HG02623 (cell line): ENCODE results near the gene ATP8A1.

Experiments used
- ATAC-seq: cut with Tn5 transposase; IDR thresholded peaks from one replicate; pipeline ENCODE4 v1.9.1; 2021; ENCODE audit warnings: moderate library complexity; ENCODE audit not compliant: unreplicated experiment

ATP8A1 gene

DNA sequence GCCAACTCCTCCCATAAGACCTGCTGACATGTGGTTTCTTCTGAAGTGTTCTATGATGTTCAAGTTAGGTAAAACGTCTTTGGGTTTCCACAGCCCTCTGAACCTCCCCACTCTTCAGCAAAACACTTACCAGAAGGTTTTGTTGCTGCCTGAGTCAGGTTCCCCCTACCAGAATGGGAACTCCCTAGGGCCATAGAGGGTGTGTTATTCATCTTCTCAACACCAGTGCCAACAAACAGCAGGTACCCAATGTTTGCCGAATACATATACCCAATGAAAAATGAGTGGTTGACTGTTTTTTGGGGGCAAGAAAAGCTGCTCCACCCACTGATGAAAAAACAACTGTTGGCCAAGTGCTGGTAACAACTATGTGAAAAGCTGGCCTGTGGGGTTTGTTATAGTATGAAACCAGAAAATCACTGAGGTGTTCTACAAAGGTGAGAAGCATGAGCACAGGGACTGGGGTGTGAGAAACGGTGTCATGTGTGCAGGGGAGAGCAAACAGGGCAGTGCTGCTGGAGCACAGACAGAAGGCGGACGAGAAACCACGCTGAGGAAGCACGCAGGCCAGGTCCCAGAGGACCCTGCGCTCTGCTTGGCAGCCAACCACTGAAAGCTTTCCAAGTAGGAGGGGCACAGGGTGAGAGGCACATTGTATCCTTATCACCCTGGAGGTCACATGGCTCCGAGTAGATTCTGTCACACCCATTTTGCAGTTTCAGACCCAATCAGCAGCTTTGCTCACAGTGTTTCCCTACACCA is 28.8 kb downstream of the ATP8A1 start:
- peak; percentile 90 for ATAC-seq

DNA sequence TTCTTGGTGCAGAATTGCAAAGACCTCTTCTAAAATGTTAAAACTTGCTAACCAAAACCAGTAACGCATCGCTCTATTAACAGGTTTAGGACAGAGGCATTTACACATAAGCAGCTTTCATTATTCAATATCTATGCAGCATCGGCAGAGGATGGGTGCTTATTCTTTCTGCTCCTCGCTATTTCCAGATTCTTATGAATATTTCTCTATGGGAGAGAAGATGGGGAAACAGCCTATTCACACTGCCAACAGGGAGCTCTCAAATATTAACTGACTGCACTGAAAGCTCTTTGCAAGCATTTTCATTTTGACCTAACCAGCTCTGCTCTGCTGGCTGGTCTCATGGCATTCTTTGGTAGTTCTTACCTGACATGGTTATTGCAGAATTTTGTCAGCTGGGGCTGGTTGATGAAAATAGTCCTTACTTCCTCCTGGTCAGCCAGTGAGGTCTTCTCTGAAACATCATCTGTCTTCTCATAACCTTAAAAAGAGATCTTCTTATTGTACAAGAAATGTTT is 30.2 kb downstream of the ATP8A1 start:
- no peak for ATAC-seq

DNA sequence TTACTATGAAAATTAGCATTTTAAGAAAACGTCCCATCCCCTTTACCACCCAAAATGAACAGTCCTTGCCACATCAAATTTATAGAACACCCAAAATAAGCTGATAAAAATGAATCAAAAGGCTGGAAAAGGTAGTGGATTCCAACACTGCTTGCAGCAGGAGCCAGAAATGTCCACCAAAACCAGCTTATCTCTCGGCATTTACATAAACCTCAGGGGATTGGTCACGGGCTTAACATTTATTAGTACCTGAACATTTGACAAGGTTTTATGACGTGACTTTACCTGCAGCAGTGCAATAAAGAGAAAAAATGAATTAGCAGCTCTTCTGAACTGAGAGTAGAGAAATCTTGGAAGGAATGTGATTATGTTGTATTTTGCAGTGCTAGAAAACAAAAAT is 31.6 kb downstream of the ATP8A1 start:
- ATAC-seq, result no peak

DNA sequence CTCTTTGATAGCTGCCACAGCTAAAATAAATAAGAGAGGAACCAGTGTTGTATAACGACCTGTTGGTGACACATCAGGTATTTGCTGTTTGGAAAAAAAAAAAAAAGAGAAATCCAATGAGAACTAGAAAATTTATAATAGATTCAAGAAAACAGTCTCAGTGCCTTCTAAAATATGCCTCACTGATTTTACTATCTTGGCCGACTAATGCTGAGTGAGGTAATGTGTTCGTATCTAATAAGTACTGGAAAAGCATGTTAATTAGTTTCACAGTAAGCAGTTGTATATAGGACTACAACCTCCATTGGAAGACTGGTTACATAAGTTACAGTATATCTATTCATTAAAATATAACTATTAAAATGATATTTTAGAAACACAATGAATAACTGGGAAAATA is 32.4 kb downstream of the ATP8A1 start:
- ATAC-seq, result no peak

DNA sequence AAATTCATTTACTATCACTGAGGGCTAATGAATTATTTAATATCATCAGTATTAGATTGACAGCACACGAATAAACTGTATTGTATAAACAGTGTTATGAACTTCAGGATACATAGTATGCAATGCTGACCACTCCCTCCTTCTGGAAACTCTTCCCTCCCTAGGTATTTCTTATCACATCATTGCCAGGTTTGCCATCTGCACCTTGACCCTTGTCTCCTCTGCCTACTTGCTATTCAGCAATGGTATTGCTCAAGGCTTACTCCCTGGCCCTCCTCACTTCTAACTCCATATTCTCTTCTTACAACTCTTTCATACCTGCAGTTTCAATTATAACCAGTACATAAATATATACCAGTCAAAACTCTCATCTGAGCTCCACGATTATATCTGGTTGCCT is 38.9 kb downstream of the ATP8A1 start:
- no peak for ATAC-seq

DNA sequence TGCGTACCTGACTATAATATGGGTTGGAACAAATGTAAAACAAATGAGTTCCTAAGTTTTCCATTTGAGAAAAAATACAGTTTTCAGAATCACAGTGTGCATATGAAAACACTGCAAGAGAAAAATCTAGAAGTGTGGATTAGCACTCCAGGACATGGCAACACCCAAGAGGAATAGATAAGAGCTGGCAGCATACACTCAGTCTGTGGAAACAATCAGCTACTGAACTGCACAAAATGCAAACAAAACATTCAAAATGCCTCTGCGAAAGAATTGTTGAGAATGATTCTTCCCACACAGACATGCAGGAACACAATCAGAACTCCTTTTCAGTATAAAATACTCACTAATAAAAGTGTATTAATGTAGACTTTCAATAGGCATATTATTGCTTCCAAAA is 39.9 kb downstream of the ATP8A1 start:
- ATAC-seq, result no peak

DNA sequence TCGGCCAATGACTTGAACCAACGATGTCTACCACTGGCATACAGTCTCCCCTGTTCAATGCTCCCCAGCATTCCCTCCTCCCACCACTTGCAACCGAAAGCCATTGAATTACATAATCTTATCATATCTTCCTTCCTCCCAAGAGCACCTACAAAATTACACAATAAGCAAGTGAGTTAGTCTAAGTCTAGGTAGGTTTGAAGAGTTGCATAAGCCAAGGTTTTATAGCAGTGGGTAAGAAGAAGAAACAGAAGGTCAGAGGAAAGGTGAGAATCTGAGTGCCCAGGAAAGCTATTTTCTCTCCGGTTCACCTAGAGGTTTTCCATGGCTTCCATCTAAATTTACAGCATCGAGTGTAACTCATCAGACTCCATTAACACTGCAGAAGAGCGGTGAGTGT is 40.3 kb downstream of the ATP8A1 start:
- no peak for ATAC-seq

DNA sequence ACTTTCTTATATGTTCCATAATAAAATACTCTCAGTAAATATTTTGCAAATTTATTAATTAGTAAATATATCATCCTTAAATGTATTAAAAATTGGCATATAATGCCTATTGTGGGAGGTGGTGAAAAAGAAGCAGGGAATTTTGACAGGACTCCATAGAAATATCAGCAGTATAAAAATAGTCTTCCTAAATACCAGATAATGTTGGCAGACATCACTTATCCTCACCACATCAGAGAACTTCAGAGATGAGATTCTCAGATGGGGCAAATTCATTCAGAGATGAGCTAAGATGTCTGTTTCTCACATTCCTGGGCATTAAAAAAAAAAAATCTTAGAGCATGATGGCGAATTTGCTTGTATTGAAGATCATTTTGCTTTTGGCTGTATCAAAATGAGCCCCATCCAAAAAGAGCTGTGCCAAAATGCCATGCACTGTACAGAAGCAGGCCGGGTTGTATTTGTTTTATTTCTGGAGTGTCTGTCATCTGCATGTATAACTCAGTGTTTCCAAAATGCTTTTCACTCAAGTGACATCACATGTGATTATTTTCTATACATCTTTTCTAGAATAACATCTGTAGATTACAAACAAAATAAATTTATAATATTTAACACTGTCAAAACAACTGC is 41.7 kb downstream of the ATP8A1 start:
- ATAC-seq, result no peak

DNA sequence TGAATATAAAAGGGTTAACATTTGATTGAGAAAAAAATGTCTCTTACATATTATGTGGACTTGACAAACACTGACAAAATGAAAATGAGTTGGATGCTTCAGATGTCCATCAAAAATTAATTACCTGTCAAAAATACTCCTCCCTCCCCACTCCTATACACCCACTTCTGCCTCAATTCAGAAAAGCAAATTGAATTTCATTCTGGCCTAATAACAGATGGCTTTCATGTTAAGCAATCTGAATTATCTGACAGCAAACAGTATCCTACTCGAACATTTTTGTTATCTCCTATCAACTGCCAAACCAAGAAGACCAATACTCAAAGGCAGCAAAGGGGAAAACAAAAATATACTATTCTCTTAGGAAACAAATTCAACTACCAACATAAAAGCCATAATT is 44.0 kb downstream of the ATP8A1 start:
- ATAC-seq, result no peak

DNA sequence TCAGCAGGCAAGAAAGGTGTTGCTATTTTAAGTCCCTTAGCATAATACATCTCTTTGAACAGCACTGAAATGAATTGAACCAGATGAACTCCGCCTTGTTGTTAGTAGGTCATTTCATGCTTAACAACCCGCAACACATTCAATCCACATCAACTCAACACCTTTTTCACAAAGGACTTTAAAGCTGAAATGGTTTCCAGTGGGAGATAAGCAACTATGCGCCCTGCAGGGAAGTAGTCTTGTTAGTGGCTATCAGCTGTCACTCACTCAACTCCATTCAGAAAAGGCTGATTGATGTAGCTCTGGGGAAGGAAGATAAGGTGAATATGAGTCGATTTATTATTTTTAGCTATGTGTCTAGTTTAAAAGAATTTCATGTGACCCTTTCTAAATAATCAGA is 46.0 kb downstream of the ATP8A1 start:
- no peak for ATAC-seq

DNA sequence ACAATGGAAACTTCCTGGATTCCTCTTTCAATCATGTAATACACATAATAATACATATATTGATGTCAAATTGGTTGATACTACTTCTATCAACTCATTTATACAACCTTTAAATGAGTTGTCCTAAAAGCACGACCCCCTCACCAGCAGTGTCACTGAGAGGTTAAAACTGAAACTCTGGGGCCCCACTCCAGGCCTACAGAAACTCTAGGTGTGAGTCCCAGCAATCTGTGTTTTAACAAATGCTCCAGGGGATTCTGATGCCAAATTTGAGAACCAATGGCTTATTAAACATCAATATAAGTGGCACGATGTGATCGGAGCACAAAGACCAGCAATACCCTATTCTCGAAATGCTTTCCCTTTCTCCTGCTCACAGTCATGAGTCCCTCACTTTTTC is 47.9 kb downstream of the ATP8A1 start:
- ATAC-seq, result no peak

DNA sequence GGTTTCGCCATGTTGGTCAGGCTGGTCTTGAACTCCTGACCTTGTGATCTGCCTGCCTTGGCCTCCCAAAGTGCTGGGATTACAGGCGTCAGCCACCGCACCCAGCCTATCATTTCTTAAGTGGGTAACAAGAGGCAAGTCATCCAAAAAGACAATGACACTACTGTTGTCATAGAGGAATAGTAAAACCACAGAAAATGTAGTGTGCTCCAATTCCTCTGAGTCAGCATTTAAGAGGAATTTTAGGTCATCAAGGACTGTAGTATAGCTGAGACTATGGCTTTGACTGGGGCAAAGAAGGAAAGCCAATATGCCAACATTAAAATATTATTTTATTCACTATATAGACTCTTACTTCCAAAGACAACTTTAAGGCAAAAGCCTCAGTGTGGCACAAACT is 48.4 kb downstream of the ATP8A1 start:
- no peak for ATAC-seq

DNA sequence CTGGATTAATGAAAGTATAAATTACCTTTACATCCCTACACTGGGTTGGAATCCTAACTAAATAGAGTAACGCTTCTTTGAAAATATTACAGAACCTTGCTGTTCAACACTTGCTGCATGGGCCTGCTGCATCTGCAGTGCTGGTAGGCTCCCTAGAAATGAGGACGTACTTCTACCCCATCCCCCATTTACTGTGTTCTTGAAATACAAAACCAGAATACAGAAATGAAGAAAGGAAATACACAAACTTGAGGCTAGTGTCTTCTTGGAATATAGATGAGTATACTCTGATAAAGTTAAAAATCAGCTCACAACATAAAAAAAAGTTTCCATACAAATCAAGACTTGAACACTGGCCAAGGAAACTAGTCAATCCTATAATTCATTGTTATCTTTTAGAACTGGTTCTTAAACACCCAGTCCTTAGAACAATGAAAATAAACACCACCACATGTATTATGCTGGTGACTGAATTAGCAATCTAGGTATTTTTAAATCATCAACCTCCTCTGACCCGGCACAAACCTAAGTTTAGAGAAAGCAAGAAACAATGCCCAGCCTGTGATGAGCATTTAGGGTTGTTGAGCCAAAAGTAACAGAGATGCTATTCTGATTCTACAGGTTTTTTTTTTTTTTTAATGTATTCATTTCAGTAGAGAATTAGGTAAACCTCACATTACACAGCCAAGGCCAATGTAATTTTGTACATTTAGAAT is 49.7 kb downstream of the ATP8A1 start:
- ATAC-seq, result no peak

DNA sequence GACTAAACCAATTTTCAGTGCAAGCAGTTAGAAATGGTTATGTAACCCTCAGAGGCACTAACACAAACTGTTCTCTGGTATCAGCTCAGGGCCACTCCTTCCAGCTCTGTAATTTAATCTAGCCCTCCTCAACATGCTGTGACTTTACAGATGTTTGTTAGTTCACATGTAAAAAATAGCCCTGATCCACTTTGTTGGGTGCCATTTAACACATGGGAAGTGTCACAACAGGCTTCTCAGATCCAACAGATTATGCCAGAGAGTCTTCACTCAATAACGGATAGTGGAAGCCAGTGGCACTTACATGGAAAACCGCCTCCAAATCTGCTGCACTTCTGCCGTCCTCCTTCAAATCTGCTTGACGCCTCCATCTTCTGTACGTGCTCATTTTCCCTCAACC is 51.6 kb downstream of the ATP8A1 start:
- ATAC-seq, result no peak

DNA sequence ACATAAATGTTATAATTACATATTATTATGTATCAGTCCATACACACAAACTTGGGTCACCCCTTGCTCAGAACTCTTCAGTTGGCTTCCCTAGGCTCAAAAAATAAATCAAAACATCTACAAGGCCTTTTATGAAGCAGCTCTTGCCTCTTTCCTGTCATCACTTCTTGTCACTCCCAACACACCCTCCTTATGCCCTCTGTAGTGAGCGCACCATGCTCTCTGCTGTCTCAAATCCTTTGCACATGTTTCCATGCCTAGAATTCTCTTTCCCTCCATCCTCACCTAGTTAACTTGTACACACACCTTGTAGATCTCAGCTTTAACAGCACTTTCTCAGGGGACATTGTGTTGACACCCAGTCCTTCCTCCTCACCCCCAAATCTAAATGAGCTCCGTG is 53.0 kb downstream of the ATP8A1 start:
- no peak for ATAC-seq

DNA sequence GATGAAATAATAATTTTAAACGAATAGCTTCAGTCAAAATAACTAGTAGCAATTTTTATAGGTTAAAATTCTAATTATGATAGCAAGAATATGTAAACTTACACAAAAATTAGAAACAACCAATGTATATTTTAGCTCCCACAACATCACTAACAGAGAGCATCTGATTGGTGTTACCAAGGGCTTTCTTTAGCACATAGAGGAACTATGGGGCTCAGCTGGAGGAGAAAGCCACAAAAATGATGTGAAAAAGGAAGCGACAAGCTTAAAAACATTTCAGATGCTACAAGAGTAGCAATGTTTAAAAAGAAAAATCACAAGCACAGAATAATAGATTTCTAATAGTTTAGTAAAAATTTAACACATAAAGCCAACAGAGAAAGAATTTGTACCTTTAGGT is 56.3 kb downstream of the ATP8A1 start:
- peak; percentile 58 for ATAC-seq

DNA sequence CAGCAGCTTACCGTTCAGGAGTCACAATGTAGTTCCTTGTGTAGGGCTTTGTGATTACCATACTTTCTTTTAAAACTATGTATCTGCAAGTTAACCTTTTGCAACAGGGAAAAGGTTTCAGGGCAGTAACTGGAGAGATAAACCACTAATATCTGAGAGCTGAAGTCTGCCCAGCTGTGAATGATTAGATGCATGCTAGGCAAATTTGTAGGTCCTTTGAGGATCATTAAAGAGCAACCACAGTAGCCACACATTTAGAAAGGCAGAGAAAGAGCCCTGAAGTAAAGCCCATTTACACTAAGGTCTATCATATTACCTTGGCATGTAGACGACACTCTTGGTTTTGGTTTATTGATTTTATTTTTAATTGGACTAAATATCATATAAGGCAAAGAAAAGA is 60.0 kb downstream of the ATP8A1 start:
- peak; percentile 67 for ATAC-seq

DNA sequence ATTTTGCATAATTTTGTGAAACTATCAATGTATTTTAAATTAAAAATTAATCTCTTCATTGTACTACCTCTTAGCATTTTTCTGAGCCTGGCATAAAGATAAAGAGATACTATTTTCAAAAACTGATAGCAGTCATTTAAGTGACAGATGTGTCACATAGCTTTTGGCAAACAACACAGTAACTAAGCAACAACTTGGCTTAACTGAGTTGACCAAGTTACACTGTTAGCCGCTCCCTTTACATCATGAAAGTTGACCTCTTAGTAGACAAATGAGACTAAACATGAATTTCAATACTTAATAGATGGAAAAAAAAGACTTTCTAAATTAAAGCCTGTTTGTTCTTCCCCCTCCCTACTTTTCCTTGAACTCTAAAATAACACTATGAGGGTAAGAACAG is 62.0 kb downstream of the ATP8A1 start:
- no peak for ATAC-seq

DNA sequence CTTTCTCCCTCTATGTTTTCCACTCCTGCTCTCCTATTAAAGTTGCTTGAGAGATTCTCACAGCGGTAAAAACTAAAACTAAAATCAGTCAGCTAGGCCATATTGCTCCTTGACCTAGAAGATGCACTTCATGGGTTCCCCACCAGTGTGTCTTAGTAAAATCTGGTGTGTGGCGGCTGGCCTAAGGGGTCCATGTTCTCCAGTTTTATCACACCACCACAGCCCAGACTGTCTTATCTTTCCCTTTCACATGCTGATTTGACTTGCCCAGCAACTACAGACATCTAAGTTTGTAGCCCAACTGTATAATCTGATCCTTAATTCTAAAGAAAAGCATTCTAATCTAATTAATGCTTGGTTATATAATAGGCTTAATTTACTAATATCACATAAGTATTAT is 68.0 kb downstream of the ATP8A1 start:
- no peak for ATAC-seq

DNA sequence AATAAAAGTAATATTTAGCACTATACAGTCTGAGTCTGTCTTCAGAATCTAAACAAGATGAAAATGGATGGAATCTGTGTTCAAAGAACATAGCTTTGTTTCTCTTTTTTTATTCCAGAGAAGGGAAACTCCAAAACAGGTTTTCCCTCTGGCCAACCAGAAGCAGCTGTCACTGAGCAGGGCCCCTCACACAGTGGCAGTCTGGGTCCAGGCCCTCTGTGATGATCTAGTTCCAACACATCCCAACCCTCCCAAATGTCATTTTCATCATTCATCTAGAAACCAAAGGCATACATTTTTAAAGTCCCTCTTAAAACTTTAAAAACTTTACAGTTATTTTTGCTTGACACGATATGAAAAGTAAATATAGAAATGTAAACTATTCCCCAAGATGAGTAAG is 70.1 kb downstream of the ATP8A1 start:
- no peak for ATAC-seq

DNA sequence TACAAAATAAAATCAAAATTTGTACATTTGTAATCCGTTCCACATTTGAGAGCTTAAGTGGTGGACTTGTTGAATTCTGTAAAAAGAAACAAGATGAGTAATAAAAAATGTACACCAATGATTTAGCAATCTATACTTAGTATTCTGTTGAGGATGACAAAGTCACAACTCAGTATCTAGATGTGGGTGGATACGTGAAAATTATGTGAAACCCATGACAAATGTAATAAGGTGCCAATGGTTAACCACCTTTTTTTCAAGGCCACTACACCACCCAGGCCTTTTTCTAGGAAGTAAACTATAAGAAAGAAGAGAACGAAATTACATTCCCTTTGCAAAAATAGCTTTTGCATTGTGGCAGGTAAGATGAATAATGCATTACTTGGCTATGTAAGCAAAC is 77.0 kb downstream of the ATP8A1 start:
- ATAC-seq, result no peak

DNA sequence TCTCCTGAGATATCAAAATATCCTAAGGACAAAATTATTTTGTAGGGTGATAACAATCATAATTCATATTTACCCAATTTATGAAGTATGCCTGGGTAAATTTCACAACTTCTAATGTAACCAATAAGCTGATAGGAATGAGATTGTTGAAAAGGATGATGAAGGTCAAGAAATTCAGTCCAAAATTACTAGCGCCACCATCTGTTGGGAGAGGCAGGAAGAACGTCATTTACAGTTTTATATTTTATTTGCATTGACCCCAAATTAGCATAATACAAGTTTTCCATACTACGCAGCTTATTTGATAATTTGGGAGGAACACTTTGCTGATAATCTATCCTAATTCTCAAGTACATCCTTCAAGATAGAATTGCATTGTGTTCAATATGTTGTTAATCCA is 78.7 kb downstream of the ATP8A1 start:
- ATAC-seq, result no peak
